Hepatocyte (in vitro differentiated cells): ENCODE results near the gene POFUT1.

Experiments used
- EZH2 ChIP-seq: fragments of 200-600 bp; sonication (generic); IDR thresholded peaks from 2 replicates; pipeline ENCODE4 v1.6.1; 2016; ENCODE audit warnings: antibody characterized with exemption, mild to moderate bottlenecking, borderline replicate concordance
- EZH2phosphoT487 ChIP-seq: fragments of 200-600 bp; sonication (generic); IDR thresholded peaks from one replicate; pipeline ENCODE4 v1.6.1; 2018; ENCODE audit warnings: antibody characterized with exemption, mild to moderate bottlenecking, low read depth, moderate library complexity; ENCODE audit not compliant: unreplicated experiment, severe bottlenecking
- TF ChIP-seq, protein P1 (sequence below): fragments of 200-600 bp; sonication (generic); IDR thresholded peaks from 2 replicates; pipeline ENCODE4 v1.5.1; 2016; ENCODE audit warnings: antibody characterized with exemption, mild to moderate bottlenecking; ENCODE audit not compliant: poor library complexity

DNA sequence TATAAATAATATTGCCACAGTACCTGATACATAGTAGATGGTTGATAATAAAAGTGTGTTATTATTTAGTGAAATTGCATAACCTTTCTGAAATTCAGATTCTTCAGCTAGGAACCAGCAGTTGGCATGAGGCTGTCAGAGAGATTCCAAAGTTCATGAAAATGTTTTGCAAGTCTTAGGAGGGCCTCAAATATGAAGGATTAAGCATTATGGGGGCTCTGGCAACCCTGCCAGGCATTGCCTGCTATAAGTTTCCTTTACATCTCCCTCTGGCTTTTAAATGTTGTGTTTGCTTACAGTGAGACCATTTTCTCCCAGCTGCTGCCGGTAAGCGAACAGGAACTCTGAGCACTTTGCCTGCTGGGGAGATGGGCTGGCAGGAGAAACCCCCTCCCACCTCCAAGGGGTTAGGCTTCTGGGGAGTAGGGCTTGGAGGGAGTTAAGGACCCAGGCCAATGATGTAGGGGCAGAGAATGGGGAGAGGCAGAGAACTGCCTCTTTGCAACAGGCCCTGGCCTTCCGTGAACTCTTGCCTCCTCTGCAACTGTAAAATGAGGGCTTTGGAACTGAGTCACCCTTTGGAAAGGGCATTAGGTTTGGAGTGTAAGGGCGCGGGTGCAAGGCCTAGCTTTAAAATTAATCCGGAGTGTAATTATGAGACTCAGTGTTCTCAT lies 36.6 kb downstream of the POFUT1 start:
- TF ChIP-seq, protein P1, sequence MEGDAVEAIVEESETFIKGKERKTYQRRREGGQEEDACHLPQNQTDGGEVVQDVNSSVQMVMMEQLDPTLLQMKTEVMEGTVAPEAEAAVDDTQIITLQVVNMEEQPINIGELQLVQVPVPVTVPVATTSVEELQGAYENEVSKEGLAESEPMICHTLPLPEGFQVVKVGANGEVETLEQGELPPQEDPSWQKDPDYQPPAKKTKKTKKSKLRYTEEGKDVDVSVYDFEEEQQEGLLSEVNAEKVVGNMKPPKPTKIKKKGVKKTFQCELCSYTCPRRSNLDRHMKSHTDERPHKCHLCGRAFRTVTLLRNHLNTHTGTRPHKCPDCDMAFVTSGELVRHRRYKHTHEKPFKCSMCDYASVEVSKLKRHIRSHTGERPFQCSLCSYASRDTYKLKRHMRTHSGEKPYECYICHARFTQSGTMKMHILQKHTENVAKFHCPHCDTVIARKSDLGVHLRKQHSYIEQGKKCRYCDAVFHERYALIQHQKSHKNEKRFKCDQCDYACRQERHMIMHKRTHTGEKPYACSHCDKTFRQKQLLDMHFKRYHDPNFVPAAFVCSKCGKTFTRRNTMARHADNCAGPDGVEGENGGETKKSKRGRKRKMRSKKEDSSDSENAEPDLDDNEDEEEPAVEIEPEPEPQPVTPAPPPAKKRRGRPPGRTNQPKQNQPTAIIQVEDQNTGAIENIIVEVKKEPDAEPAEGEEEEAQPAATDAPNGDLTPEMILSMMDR: no peak
- no peak for TF ChIP-seq EZH2
- no peak for TF ChIP-seq EZH2phosphoT487
